SK-N-SH treated with all-trans-retinoic acid at 6 μM for 48 hours (cell line): Measurements from ENCODE around the gene GALT.
A peak's percentile ranks its signal among the peaks of the same experiment; 100 is the strongest.

Source experiments
- ATAC-seq: fragments of 200-7000 bp; cut with Tn5 transposase; 3 replicates; pipeline ENCODE4 v1.9.1; 2020; ENCODE audit warnings: mild to moderate bottlenecking, moderate library complexity
- ARNTL ChIP-seq: fragments of 450-650 bp; formaldehyde crosslinking; IDR thresholded peaks from 2 replicates; pipeline ENCODE4 v1.5.0; 2020; ENCODE audit warnings: low read depth, mild to moderate bottlenecking, moderate library complexity, borderline replicate concordance
- BACH2 ChIP-seq: fragments of 250-450 bp; sonication (Bioruptor Pico); IDR thresholded peaks from 2 replicates; pipeline ENCODE4 v1.9.0; 2021; ENCODE audit warnings: mild to moderate bottlenecking, borderline replicate concordance
- CREB5 ChIP-seq: fragments of 250-450 bp; sonication (Bioruptor Pico); IDR thresholded peaks from 2 replicates; pipeline ENCODE4 v1.5.1; 2020; ENCODE audit warnings: low read depth, mild to moderate bottlenecking, moderate library complexity
- CSDC2 ChIP-seq: fragments of 250-450 bp; sonication (Bioruptor Pico); IDR thresholded peaks from 2 replicates; pipeline ENCODE4 v1.5.0; 2020; ENCODE audit warnings: mild to moderate bottlenecking, moderate library complexity
- ESRRG ChIP-seq: fragments of 250-450 bp; sonication (Bioruptor Pico); IDR thresholded peaks from 2 replicates; pipeline ENCODE4 v1.6.1; 2021; ENCODE audit warnings: mild to moderate bottlenecking
- GLIS3 ChIP-seq: fragments of 250-450 bp; sonication (Bioruptor Pico); IDR thresholded peaks from 2 replicates; pipeline ENCODE4 v1.5.0; 2020; ENCODE audit warnings: mild to moderate bottlenecking, moderate library complexity
- ISL1 ChIP-seq: fragments of 250-450 bp; sonication (Bioruptor Pico); IDR thresholded peaks from 2 replicates; pipeline ENCODE4 v2.1.2; 2022; ENCODE audit warnings: mild to moderate bottlenecking, moderate library complexity
- OSR1 ChIP-seq: fragments of 250-450 bp; sonication (Bioruptor Pico); IDR thresholded peaks from 2 replicates; pipeline ENCODE4 v1.8.0; 2022; ENCODE audit warnings: moderate library complexity, mild to moderate bottlenecking, inconsistent platforms
- PATZ1 ChIP-seq: fragments of 250-450 bp; sonication (Bioruptor Pico); IDR thresholded peaks from 2 replicates; pipeline ENCODE4 v1.8.0; 2020; ENCODE audit warnings: mild to moderate bottlenecking, moderate library complexity, borderline replicate concordance
- PPARA ChIP-seq: fragments of 250-450 bp; sonication (Bioruptor Pico); IDR thresholded peaks from 2 replicates; pipeline ENCODE4 v1.5.0; 2020; ENCODE audit warnings: mild to moderate bottlenecking, borderline replicate concordance
- RARB ChIP-seq: fragments of 250-450 bp; sonication (Bioruptor Pico); IDR thresholded peaks from 2 replicates; pipeline ENCODE4 v1.8.0; 2021; ENCODE audit warnings: mild to moderate bottlenecking, moderate library complexity
- SNAI2 ChIP-seq: fragments of 250-450 bp; sonication (Bioruptor Pico); IDR thresholded peaks from 2 replicates; pipeline ENCODE4 v1.5.0; 2020; ENCODE audit warnings: mild to moderate bottlenecking, moderate library complexity
- TCF4 ChIP-seq: fragments of 250-450 bp; sonication (Bioruptor Pico); IDR thresholded peaks from 2 replicates; pipeline ENCODE4 v1.8.0; 2021; ENCODE audit warnings: mild to moderate bottlenecking, moderate library complexity, borderline replicate concordance
- TOX ChIP-seq: fragments of 250-450 bp; sonication (Bioruptor Pico); IDR thresholded peaks from 2 replicates; pipeline ENCODE4 v1.8.0; 2021; ENCODE audit warnings: mild to moderate bottlenecking, moderate library complexity, borderline replicate concordance
- TSHZ2 ChIP-seq: fragments of 250-450 bp; sonication (Bioruptor Pico); IDR thresholded peaks from 2 replicates; pipeline ENCODE4 v1.5.0; 2020; ENCODE audit warnings: mild to moderate bottlenecking, moderate library complexity
- ZFP3 ChIP-seq: fragments of 250-450 bp; sonication (Bioruptor Pico); IDR thresholded peaks from 2 replicates; pipeline ENCODE4 v1.5.0; 2020; ENCODE audit warnings: mild to moderate bottlenecking, moderate library complexity
- ZFP30 ChIP-seq: fragments of 450-650 bp; formaldehyde crosslinking; IDR thresholded peaks from 2 replicates; pipeline ENCODE4 v1.5.0; 2022; ENCODE audit warnings: mild to moderate bottlenecking, moderate library complexity
- ZNF565 ChIP-seq: fragments of 450-650 bp; formaldehyde crosslinking; conservative IDR thresholded peaks from 2 replicates; pipeline ENCODE4 v1.5.0; 2020; ENCODE audit warnings: low read depth, mild to moderate bottlenecking, moderate library complexity
- ZNF70 ChIP-seq: fragments of 450-650 bp; formaldehyde crosslinking; IDR thresholded peaks from 2 replicates; pipeline ENCODE4 v1.5.0; 2020; ENCODE audit warnings: mild to moderate bottlenecking, moderate library complexity
- TF ChIP-seq, protein P1 (sequence below): fragments of 250-450 bp; sonication (Bioruptor Pico); IDR thresholded peaks from 2 replicates; pipeline ENCODE4 v1.5.1; 2021; ENCODE audit warnings: mild to moderate bottlenecking, moderate library complexity

Gene GALT

DNA sequence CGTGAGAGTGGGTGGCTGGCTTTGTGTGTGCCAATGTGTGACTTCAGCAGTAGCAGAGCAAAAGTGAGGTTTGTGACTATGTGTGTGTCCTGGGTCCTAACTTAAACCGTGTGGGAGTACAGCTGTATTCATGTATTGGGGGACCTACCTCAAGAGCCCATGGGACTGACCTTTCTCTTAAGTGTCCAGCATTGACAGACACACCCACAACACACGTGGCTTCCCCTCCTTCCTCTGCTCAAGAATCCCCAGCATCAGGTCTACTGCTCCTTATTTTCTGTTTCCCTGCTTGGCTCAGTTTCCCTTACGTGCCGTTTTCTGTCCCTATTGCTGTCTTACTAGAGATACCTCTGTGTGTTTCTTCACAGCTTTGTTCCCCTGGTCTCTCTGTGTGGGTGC, 6.1 kb downstream of the GALT start:
- no peak for TF ChIP-seq TSHZ2 (CRISPR knock-in tag)
- ATAC-seq = no peak

GRCh38 chr9:34653151-34654072, 6.9 kb downstream of the GALT start:
- TF ChIP-seq ZNF565 = no peak
- no peak for TF ChIP-seq ARNTL
- TF ChIP-seq ZFP3 (CRISPR knock-in tag) = no peak
- no peak for TF ChIP-seq GLIS3 (CRISPR knock-in tag)
- TF ChIP-seq ZNF70 (CRISPR knock-in tag) = no peak
- no peak for TF ChIP-seq ZFP30 (CRISPR knock-in tag)
- no peak for TF ChIP-seq CSDC2 (CRISPR knock-in tag)
- no peak for TF ChIP-seq ISL1 (CRISPR knock-in tag)
- TF ChIP-seq, protein P1, sequence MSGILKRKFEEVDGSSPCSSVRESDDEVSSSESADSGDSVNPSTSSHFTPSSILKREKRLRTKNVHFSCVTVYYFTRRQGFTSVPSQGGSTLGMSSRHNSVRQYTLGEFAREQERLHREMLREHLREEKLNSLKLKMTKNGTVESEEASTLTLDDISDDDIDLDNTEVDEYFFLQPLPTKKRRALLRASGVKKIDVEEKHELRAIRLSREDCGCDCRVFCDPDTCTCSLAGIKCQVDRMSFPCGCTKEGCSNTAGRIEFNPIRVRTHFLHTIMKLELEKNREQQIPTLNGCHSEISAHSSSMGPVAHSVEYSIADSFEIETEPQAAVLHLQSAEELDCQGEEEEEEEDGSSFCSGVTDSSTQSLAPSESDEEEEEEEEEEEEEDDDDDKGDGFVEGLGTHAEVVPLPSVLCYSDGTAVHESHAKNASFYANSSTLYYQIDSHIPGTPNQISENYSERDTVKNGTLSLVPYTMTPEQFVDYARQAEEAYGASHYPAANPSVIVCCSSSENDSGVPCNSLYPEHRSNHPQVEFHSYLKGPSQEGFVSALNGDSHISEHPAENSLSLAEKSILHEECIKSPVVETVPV (CRISPR knock-in tag) = no peak
- ATAC-seq = peak; percentile 54

- TF ChIP-seq ZNF70 (CRISPR knock-in tag) (0 out of 2 replicates have a peak, but pooled peaks have one; percentile 5), ESRRG (CRISPR knock-in tag) (no peak), CREB5 (CRISPR knock-in tag) (no peak), TCF4 (CRISPR knock-in tag) (peak; percentile 79), PATZ1 (CRISPR knock-in tag) (no peak), PPARA (CRISPR knock-in tag) (no peak), TOX (CRISPR knock-in tag) (no peak), GLIS3 (CRISPR knock-in tag) (no peak), ZFP30 (CRISPR knock-in tag) (no peak)
- peak; percentile 80 for ATAC-seq
These were observed 8.0 kb downstream of the GALT start for GRCh38 chr9:34654323-34655051.

DNA sequence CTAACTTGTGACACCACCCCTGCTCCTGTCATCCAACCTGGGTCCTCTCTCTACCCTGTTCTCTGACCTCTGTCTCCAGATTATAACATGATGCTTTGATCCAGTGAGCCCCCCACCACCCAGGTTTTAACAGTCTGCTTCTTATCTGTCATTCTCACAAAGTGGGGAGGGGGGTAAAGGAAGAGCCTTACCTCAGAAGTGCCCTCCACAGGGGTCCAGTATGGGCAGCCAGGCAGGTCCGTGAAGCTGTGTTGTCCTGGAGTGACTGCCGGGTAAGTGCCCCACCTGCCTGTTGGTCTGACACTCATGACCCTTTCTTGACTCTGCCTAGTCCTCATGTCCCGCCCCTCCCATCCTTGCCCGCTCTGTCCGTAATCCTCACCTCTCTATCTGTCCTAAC, 8.9 kb downstream of the GALT start:
- no peak for ATAC-seq
- TF ChIP-seq SNAI2 (CRISPR knock-in tag) (no peak), TOX (CRISPR knock-in tag) (no peak)

GRCh38 chr9:34656992-34657391, 10.5 kb downstream of the GALT start:
- ATAC-seq = no peak
- TF ChIP-seq TOX (CRISPR knock-in tag) = no peak
- no peak for TF ChIP-seq TCF4 (CRISPR knock-in tag)
- no peak for TF ChIP-seq RARB (CRISPR knock-in tag)
- TF ChIP-seq ZFP3 (CRISPR knock-in tag) = no peak
- no peak for TF ChIP-seq ISL1 (CRISPR knock-in tag)
- no peak for TF ChIP-seq ZNF565
- no peak for TF ChIP-seq BACH2 (CRISPR knock-in tag)
- no peak for TF ChIP-seq GLIS3 (CRISPR knock-in tag)
- no peak for TF ChIP-seq OSR1 (CRISPR knock-in tag)
